Activated naive CD4-positive, alpha-beta T cell treated with anti-CD3 and anti-CD28 coated beads, Interleukin-2, amount 50 U/mL, for 72 hours (primary cell): ENCODE measurements around the gene TRAPPC2L. TPM values are rescaled to one million over a fixed set of nuclear protein-coding genes. Genes with fewer than 3 reads are reported as not detected.

Experiments used
- ATAC-seq, 2 donors: fragments of 150-1000 bp; cut with Tn5 transposase; 2 replicates each; pipeline ENCODE4 v1.10.0; 2021; ENCODE audit warnings: mild to moderate bottlenecking in 2 of 2, moderate library complexity in 2 of 2
- DNase-seq, 2 donors: peaks; one replicate each; pipeline ENCODE4 v3.0.0; 2021 to 2022; ENCODE audit warnings: low spot score in 2 of 2
- H3K27ac Mint-ChIP-seq, 2 donors: one replicate each; pipeline ENCODE4 v1.8.0; 2022; ENCODE audit warnings: mild to moderate bottlenecking in 2 of 2, mixed read lengths in 2 of 2
- H3K36me3 Mint-ChIP-seq, 2 donors: one replicate each; pipeline ENCODE4 v1.8.0; 2022; ENCODE audit warnings: mixed read lengths in 2 of 2
- H3K9me3 Mint-ChIP-seq, 2 donors: one replicate each; pipeline ENCODE4 v1.8.0; 2022; ENCODE audit warnings: mixed read lengths in 2 of 2
- total RNA-seq, 2 donors: library from RNA; stranded (reverse); gene quantifications; one replicate each; pipeline ENCODE4 v1.2.3, GENCODE V29; 2022

TRAPPC2L gene, protein sequence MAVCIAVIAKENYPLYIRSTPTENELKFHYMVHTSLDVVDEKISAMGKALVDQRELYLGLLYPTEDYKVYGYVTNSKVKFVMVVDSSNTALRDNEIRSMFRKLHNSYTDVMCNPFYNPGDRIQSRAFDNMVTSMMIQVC
- total RNA-seq, result 10 to 100 TPM; 36.0 to 63.5 TPM

DNA sequence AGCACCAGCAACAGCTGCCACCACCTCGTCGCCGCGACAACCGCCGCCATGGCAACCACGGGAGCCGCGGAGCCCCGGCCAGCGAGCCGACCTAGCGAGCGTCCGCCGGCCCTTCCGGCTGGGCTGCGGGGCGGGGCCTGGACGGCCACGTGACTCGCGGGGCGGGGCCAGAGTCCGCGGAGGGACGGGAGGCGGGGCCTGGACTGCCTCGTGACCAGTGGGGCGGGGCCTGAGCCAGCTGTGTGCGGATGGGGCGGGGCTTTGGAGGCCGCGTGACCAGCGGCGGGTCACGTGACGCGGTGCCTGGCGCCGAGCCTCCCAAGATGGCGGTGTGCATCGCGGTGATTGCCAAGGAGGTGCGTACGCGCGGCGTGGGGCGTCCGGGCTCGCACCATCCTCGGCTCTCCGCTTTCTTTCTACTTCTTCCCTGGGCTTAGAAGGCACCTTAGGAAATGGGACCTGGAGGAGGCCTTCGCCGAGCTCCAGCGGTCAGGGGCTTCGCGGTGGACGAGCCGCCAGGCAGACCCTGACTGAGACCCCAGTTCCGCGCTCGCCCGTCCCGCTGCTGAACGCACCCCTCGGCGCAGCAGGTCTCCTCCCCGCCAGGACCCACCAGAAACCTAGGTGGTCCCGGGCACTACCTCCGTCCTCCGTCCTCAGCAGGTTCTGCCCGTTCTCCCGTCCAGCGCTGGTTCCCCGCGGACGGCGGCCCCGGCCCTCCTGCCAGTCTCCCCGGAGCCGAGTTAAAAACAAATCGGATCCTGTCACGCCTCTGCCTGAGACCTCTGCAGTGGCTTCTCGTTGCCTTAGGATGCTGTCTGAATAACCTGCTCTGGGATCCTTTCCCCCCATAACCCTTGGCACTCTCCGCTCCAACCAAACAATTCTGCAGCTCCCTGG, at the start of gene TRAPPC2L, which contains the start of gene GALNS:
TSS of gene TRAPPC2L (plus strand) at position 300 of the 900 bp plus-strand sequence. CDS start at position 324, 24 bp downstream.
TSS of gene GALNS (minus strand) at position 120 of the 900 bp plus-strand sequence. CDS start at position 50, 70 bp downstream.
- peak within 1 kb of the TSS; percentile 90 to 97 for H3K27ac Mint-ChIP-seq
- DNase-seq, result peak; percentile 99 to 100
- ATAC-seq, result peak; percentile 72 to 91
- H3K9me3 Mint-ChIP-seq, result no peaks in the 10 kb centered on the region
- peaks cover 7 to 16% of the 10 kb centered on the region in 2 donors for H3K36me3 Mint-ChIP-seq

DNA sequence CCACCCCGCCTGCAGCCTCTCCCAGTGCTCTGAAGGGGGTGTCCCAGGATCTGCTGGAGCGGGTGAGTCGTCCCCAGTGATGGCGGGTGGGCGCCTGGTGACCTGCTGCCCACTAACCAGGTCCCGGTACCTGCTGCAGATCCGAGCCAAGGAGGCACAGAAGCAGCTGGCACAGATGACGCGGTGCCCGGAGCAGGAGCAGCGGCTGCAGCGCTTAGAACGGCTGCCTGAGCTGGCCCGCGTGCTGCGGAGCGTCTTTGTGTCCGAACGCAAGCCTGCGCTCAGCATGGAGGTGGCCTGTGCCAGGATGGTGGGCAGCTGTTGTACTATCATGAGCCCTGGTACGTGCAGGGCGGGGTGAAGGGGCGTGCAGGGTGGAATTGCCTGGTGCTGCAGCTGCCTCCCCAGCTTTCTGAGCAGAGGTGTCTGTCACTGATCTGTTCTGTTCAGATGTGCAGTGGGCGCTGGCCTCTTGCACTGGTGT, 49.7 kb upstream of the TRAPPC2L start:
- peaks cover 11 to 17% of the 10 kb centered on the region in 2 donors for H3K36me3 Mint-ChIP-seq
- DNase-seq (peak in 1 of 2 donors; percentile 61), ATAC-seq (no peak)
- peak overlapping the region in 1 of 2 donors; percentile 95 for H3K27ac Mint-ChIP-seq
- H3K9me3 Mint-ChIP-seq, result no peaks in the 10 kb centered on the region

DNA sequence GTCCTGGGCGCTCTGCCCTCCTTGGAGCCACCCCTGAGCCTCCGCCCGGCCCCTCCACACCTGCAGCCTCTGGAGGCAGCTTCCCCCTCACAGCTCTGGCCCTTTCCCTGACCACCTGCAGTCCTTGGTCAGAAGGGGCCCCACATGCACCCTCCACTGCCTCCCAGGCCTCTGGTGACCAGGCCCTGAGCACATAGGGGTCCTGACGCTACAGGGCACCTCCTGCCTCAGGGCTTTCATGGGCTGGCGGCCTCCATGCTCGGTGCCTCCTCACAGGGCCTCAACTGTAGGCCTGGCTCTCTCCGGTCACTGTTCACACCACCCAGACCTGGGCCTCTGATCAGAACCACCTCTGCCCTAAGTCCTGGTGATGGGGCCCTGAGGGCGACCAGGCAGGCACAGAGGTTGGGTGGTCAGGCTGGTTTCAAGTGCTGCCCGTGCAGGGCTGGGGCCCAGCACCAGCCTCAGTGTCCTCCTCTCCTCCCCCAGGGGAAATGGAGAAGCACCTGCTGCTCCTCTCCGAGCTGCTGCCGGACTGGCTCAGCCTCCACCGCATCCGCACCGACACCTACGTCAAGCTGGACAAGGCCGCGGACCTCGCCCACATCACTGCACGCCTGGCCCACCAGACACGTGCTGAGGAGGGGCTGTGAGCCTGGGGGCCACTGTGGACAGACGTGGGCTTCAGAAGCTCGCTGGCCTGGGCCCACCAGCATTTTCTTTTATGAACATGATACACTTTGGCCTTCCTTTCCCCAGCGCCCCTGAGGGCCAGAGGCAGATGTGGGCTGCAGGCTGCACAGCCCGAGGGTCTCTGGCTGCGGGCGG, 49.1 kb upstream of the TRAPPC2L start:
- Mint-ChIP-seq H3K27ac (peak overlapping the region; percentile 85 to 95), H3K9me3 (no peaks in the 10 kb centered on the region), H3K36me3 (peaks cover 11 to 17% of the 10 kb centered on the region in 2 donors)
- ATAC-seq (no peak), DNase-seq (no peak)

DNA sequence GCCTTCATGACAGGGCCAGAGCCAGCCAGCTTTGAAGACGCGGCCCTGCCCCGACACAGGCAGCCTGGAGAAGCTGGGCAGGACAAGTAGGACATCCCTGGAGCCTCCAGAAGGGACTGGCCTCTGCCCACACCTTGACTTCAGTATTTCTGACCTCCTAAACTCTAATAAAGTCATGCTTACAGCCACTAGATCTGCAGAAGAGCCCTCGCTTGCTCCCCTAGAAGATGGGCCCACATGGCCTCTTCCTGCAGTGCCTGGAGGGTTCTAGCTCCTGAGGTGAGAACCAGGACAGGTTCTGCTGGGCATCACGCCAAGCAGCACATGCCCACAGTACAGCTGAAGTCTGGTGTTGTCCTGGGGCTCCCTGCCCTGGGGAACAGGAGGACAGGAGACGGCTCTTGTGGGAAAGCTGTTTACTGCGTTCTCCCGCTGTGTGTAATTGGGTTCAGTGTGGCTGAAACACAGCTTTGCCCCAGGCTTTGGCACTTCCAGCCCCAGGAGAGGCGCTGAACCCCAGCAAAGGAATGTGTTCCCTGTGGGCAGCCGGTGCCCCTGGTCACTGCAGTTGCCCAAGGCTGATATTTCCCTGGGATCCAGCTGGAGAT, 47.8 kb upstream of the TRAPPC2L start:
- peaks cover 11 to 17% of the 10 kb centered on the region in 2 donors for H3K36me3 Mint-ChIP-seq
- no peaks in the 10 kb centered on the region for H3K9me3 Mint-ChIP-seq
- ATAC-seq, result no peak
- peak overlapping the region; percentile 87 to 95 for H3K27ac Mint-ChIP-seq
- DNase-seq, result peak in 1 of 2 donors; percentile 57

DNA sequence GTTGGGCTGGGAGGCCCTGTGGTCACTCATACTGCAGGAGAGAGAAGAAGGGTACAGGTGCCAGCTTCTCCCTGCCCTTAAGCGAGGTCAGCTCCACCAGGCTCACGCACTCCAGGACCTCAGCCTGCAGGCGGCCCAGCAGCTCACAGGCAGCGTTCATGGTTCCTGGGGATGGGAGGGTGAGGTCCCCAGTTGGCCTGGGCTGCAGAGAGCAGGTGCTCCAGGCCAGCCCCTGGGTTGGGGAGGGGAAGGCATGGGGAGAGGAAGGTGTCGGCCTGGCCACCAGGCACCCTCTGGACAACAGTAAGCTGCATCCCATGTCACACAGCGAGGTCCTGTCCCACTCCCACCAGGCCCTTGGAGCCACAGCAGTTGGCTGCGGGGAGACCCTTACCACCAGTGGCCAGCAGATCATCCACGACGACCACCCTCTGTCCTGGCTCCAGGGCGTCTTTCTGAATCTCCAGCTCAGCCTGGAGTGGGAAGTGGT, 47.2 kb upstream of the TRAPPC2L start:
- Mint-ChIP-seq H3K27ac (peak overlapping the region; percentile 95), H3K9me3 (no peaks in the 10 kb centered on the region), H3K36me3 (peaks cover 11 to 12% of the 10 kb centered on the region in 2 donors)
- no peak for ATAC-seq
- peak in 1 of 2 donors; percentile 60 for DNase-seq

DNA sequence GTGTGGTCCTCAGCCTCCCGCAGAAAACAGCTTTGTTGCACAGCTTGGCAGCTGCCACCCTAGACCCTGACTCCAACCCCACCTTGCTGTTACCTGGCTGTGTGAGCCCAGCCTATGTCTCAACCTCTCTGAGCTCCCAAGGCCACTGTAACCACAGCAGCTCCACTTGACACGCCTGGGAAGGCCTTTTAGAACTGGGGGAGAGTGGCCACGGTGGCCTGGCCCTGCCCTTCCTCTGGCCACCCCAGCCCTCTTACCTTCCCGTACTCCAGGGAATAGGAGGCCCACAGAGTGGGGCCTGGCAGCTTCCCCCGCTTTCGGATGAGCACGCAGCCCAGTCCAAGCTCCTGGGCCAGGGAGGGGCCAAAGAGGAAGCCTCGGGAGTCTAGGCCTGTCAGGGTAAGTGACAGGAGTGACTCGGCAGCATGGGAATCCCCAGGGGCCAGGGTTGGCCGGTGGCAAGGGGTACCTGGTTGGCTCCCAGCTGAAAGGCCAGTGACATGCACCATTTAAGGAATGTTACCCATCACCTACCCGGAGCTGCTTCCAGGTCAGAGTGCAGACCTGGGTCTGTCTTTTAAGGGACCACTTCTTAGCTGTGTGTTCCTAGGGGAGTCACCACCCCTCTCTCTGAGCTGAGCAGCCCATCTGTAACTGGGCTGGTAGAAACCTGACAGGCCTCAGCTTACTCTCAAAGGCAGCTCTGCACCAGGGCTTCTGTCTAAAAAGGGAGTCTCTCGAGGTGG, 46.6 kb upstream of the TRAPPC2L start:
- DNase-seq (peak; percentile 44 to 73), ATAC-seq (peak in 1 of 2 donors; percentile 35)
- peak overlapping the region; percentile 95 for H3K27ac Mint-ChIP-seq

DNA sequence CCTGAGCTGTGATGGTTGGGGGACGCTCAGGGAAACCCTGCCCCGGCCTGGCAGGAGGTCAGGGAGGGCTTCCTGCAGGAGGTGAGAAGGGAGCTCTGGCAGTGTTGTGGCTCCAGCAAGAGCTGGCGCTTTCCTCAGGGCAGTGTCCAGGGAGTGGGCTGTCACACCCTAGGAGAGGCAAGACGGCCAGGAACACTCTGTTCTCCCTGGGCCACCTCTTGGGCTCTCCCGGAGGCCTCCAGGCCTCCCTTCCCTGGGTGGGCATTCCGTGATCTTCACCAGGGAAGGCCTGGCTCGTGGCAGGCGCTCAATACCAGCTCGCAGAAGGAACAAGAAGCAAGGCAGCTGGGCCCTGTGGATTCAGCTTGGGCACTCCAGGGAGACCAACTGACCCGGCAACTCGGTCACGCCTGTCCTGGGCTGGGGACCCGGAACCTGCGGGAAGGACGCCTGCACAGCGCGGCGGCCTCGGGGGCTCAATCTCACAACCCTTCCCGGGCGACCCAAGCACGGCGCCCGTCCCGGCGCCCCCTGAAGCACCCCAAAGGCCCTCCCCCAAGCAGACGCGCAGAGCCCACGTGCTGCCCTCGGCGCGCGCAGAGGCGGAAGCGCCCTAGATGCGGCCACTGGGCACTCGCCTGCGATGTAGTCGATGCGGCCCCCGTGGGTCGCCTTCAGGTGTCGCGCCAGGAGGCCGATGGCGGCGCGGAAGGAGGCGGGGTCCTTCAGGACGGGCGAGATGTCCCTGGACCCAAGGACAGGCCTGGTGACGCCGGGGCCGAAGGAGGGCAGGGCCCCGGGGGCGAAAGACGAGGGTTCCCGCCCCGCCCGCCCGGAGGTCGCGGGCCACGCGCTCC, 45.8 kb upstream of the TRAPPC2L start:
- peaks cover 11% of the 10 kb centered on the region in 2 donors for H3K36me3 Mint-ChIP-seq
- DNase-seq, result peak; percentile 75 to 77
- ATAC-seq, result peak; percentile 60 to 62
- no peaks in the 10 kb centered on the region for H3K9me3 Mint-ChIP-seq
- peak overlapping the region; percentile 95 for H3K27ac Mint-ChIP-seq

More for the DNA sequence above, 46.6 kb upstream of the TRAPPC2L start:
- Mint-ChIP-seq H3K36me3 (peaks cover 11% of the 10 kb centered on the region in 2 donors), H3K9me3 (no peaks in the 10 kb centered on the region)

DNA sequence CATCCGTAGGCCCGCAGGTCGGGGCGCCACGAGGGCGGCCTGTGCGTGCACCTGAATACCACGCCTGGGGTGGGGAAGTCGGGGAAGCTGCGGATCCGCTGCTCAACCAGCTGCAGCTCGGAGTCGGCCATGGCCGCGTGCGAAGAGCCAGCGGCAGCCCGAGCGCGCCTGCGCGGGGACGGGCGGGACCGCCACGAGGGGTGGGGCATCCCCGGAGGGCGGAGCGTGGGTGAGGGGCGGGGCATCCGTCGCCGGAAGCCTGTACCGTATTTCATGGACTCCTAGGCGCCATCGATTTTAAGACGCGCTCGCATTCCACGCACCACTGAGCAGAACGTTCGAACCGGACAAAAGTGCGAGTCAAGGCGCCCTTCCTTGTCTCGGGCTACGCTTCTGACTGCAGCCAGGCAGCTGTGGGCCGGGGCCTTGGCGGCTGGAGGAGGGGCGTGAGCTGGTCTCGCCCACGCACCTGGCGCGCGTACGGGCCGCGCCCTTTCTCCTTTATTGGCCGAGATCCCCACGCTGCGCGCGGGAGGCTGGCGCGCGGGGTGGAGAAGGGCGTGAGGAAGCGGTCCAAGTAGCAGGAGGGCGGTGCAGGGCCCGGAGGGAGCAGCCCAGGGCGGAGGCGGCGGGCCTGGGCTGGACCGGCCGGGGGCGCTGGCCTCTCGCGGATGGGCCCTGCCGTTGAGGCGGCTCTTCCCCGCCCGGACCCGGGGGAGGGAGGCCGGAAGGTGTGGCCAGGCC, 45.0 kb upstream of the TRAPPC2L start, which contains the start of gene APRT:
TSS of gene APRT (minus strand) at position 160 of the 744 bp plus-strand sequence. CDS start at position 131, 29 bp downstream.
- H3K9me3 Mint-ChIP-seq, result no peaks in the 10 kb centered on the region
- DNase-seq, result peak; percentile 97 to 100
- peak within 1 kb of the TSS; percentile 95 to 96 for H3K27ac Mint-ChIP-seq
- peaks cover 11% of the 10 kb centered on the region in 2 donors for H3K36me3 Mint-ChIP-seq
- peak; percentile 74 to 77 for ATAC-seq

DNA sequence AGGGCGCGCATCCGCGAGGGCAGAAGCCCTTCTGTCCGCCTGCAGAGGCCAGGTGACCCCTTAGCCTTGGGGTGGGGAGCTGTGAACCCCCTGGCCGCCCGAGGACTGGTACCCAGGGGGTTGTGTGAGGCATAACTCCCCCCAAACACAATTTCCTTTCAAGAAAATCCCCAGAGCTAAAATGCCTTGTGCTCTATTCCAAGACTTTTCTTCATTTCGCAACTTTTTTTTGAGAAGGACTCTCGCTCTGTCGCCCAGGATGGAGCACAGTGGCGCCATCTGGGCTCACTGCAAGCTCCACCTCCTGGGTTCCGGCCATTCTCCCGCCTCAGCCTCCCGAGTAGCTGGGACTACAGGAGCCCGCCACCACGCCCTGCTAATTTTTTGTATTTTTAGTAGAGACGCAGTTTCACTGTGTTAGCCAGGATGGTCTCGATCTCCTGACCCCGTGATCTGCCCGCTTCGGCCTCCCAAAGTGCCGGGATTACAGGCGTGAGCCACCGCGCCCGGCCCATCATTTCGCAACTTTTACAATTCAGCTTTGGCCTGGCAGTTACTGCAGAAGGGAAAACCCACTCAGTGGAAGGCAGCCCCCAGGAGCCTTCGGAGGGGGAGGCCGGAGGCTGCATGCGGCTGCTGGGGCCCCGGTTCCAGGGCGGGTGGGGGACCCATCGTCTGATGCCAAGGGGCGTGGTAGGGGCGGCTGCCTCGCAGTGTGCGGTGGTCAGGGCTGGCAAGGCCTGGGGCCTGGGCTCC, 44.2 kb upstream of the TRAPPC2L start:
- DNase-seq, result no peak
- H3K27ac Mint-ChIP-seq, result peak overlapping the region; percentile 95
- H3K9me3 Mint-ChIP-seq, result no peaks in the 10 kb centered on the region
- H3K36me3 Mint-ChIP-seq, result peaks cover 8 to 11% of the 10 kb centered on the region in 2 donors
- ATAC-seq, result no peak

DNA sequence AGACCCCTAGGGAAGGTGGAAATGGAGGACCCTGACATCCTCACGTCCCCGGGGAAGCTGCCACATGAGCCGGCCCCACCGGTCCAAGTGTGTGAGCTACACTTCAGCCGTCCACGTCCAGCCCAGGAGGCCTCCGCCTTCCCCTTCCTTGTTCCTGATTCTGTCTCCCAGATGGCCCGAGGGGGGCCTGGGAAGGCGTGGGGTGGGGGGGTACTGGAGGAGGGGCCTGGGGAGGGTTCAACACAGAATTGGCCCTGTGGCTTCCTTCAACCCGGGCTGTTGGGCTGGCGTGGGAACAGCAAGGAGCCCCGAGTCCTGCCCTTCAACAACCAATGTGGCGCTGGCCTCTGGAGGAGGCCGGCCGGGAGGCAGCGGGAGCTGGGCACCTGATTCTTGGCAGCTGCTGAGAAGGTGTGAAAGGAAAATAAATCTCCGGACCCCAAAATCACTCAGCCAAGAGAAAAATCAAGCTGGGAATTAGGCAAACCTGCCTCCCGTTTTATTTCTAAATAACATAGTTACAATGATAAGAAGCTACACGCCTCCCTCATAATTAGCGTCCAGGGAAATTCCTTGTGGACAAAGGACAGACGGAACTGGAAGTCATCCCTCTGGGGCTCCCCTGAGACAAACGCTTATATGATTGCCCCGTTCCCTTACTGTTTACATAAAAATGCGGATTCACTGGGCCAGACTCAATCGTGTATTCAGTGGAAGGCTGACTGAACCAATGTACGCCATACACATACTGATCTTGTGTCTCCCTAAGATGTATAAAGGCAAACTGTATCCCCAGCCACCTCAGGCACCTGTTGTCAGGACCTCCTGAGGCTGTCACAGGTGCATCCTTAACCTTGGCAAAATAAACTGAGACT, 43.4 kb upstream of the TRAPPC2L start:
- no peaks in the 10 kb centered on the region for H3K9me3 Mint-ChIP-seq
- peak overlapping the region in 1 of 2 donors; percentile 95 for H3K27ac Mint-ChIP-seq
- DNase-seq (no peak), ATAC-seq (no peak)
- peaks cover under 1 to 11% of the 10 kb centered on the region in 2 donors for H3K36me3 Mint-ChIP-seq

DNA sequence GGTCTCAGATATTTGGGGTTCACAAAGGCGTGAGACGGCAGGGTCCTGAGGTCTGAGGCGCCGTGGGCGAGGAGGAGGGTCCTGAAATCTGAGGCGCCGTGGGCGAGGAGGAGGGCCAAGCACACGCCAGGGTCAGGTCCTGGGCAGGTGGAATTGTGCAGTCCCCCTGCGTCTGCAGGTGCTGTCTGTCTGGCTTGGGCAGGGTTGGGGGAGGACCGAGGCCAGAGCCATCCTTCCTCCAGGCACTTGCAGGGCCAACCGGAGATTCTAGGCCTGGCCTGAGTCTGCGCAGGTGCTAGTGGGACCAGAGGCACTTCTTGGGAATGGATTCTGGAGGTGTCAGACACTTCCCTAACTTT, 42.8 kb upstream of the TRAPPC2L start:
- Mint-ChIP-seq H3K27ac (no peak overlapping the region), H3K36me3 (peaks cover 0 to 11% of the 10 kb centered on the region in 2 donors), H3K9me3 (no peaks in the 10 kb centered on the region)
- ATAC-seq (no peak), DNase-seq (no peak)

DNA sequence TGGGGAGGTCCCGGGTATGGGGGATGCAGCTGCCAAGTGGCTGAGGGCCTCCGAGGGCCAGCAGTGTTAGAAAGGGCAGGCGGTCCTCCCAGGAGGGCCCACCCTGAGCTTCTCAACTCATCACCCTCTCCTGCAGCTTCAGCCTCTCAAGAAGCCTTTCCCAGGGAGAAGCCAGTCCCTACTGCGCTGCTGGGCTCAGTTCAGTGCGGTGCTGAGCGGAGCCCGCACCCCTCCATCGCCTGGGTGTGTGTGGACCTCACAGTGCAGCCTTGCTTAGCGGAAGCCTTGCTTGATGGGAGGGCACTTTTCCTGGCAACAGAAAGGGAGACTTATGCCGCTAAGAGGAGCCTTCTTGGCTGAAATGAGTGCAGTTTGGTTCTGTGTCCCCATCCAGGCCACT, 41.7 kb upstream of the TRAPPC2L start:
- Mint-ChIP-seq H3K36me3 (peaks cover 0 to 8% of the 10 kb centered on the region in 2 donors), H3K9me3 (no peaks in the 10 kb centered on the region), H3K27ac (no peak overlapping the region)
- DNase-seq (no peak), ATAC-seq (no peak)
